Endothelial cell of umbilical vein (primary cell): ENCODE measurements around the gene PPP3CA. TPM values are rescaled to one million over a fixed set of nuclear protein-coding genes. Genes with fewer than 3 reads are reported as not detected.
A peak's percentile ranks its signal among the peaks of the same experiment; 100 is the strongest.

Experiments
- BruUV-seq: library from RNA; stranded (reverse); fragments of 400-500 nt; replicated peaks from 2 replicates; lab custom pipeline; 2021; lab: Mats Ljungman, UMichigan
- CTCF ChIA-PET: fragments of 300-600, 350-600 bp; sonication (Branson Sonifier 250); formaldehyde crosslinking; loops from one replicate; lab custom pipeline; 2021; ENCODE audit warnings: antibody characterized with exemption, inconsistent platforms; lab: Charles Lee
- POLR2A ChIA-PET: fragments of 300-600, 350-600 bp; sonication (Branson Sonifier 250); formaldehyde crosslinking; loops from one replicate; lab custom pipeline; 2021; ENCODE audit warnings: antibody characterized with exemption, inconsistent platforms; lab: Charles Lee
- DNase-seq: peaks from one replicate; pipeline ENCODE4 v3.0.0-alpha.2; 2011; ENCODE audit warnings: low read depth, low spot score
- FAIRE-seq: peaks from 2 replicates; lab custom pipeline; 2011; peaks lifted over from hg19 to GRCh38; lab: Jason Lieb, UNC
- H2AFZ ChIP-seq: 2 replicates; pipeline ENCODE4 v1.6.0; 2012; ENCODE audit warnings: low read depth, low read length, control low read depth, inconsistent platforms
- H3K27ac ChIP-seq: 2 replicates; pipeline ENCODE4 v1.5.1; 2011; ENCODE audit warnings: low read depth, mild to moderate bottlenecking, control low read depth, low read length, moderate library complexity; ENCODE audit not compliant: insufficient read depth
- H3K27me3 ChIP-seq, 2 experiments: 2 replicates each; pipeline versions ENCODE4 v1.6.0 to v1.6.1; 2011; ENCODE audit warnings: low read length in 2 of 2, mixed read lengths in 1 of 2; ENCODE audit not compliant: control insufficient read depth in 2 of 2, insufficient read depth in 2 of 2
- H3K36me3 ChIP-seq, 2 experiments: 2 replicates in 1 of 2; 3 replicates in 1 of 2; pipeline ENCODE4 v1.5.1; 2011; ENCODE audit warnings: low read length in 2 of 2, mild to moderate bottlenecking in 1 of 2, moderate library complexity in 1 of 2; ENCODE audit not compliant: control insufficient read depth in 2 of 2, insufficient read depth in 2 of 2; ENCODE audit errors: extremely low read depth in 1 of 2
- H3K4me1 ChIP-seq: 3 replicates; pipeline ENCODE4 v1.5.1; 2011; ENCODE audit warnings: mild to moderate bottlenecking, low read length; ENCODE audit not compliant: control insufficient read depth, insufficient read depth; ENCODE audit errors: extremely low read depth
- H3K4me2 ChIP-seq: 2 replicates; pipeline ENCODE4 v1.6.1; 2011; ENCODE audit warnings: low read length, control low read depth, mixed read lengths; ENCODE audit not compliant: insufficient read depth
- H3K4me3 ChIP-seq, 3 experiments: fragments of 200-600 bp in 1 of 3; sonication (generic), shearing (Covaris generic) in 1 of 3; replicated peaks in 1 of 3; 2 replicates each; pipeline ENCODE4 v1.5.1; 2011 to 2016; ENCODE audit warnings: control low read depth in 3 of 3, low read length in 3 of 3, mild to moderate bottlenecking in 2 of 3, inconsistent platforms in 1 of 3, low read depth in 1 of 3, moderate library complexity in 1 of 3; ENCODE audit not compliant: insufficient read depth in 1 of 3
- H3K79me2 ChIP-seq: 2 replicates; pipeline ENCODE4 v1.6.0; 2012; ENCODE audit warnings: low read length, inconsistent platforms; ENCODE audit not compliant: control insufficient read depth, insufficient read depth
- H3K9ac ChIP-seq: replicated peaks from 2 replicates; pipeline ENCODE3; 2011; ENCODE audit warnings: low read length, control low read depth; ENCODE audit not compliant: insufficient read depth; ENCODE audit errors: extremely low read depth
- H3K9me1 ChIP-seq: replicated peaks from 3 replicates; pipeline ENCODE4 v1.6.0; 2011; ENCODE audit warnings: mild to moderate bottlenecking, low read length; ENCODE audit not compliant: control insufficient read depth, insufficient read depth; ENCODE audit errors: extremely low read depth
- H3K9me3 ChIP-seq: replicated peaks from 2 replicates; pipeline ENCODE4 v1.5.1; 2012; ENCODE audit warnings: low read length, inconsistent platforms; ENCODE audit not compliant: control insufficient read depth, insufficient read depth
- H4K20me1 ChIP-seq: replicated peaks from 2 replicates; pipeline ENCODE3; 2011; ENCODE audit warnings: mild to moderate bottlenecking, low read length; ENCODE audit not compliant: control insufficient read depth, insufficient read depth; ENCODE audit errors: extremely low read depth
- CTCF ChIP-seq, 2 donors: IDR thresholded peaks; 1 replicate in 1 of 2; 2 replicates in 1 of 2; pipeline ENCODE4 v1.5.1; 2011; ENCODE audit warnings: low read length in 2 of 2, mild to moderate bottlenecking in 2 of 2, moderate library complexity in 2 of 2, control low read depth in 1 of 2, inconsistent platforms in 1 of 2, low read depth in 1 of 2; ENCODE audit not compliant: insufficient read depth in 1 of 2; ENCODE audit errors: extremely low read depth in 1 of 2
- EZH2 ChIP-seq: IDR thresholded peaks from 2 replicates; pipeline ENCODE4 v1.6.1; 2012; ENCODE audit warnings: borderline replicate concordance, low read depth, mild to moderate bottlenecking, moderate library complexity, low read length, inconsistent platforms; ENCODE audit not compliant: severe bottlenecking
- FOS ChIP-seq: IDR thresholded peaks from 2 replicates; pipeline ENCODE4 v1.6.1; 2011; ENCODE audit warnings: mild to moderate bottlenecking, low read length, moderate library complexity, borderline replicate concordance; ENCODE audit not compliant: insufficient read depth
- JUN ChIP-seq: IDR thresholded peaks from 2 replicates; pipeline ENCODE4 v1.6.1; 2011; ENCODE audit warnings: borderline replicate concordance, low read depth; ENCODE audit not compliant: insufficient read length, insufficient read depth
- MYC ChIP-seq: IDR thresholded peaks from one replicate; pipeline ENCODE4 v1.6.1; 2011; ENCODE audit warnings: mild to moderate bottlenecking, low read depth, low read length
- POLR2A ChIP-seq: IDR thresholded peaks from 2 replicates; pipeline ENCODE4 v1.6.1; 2012; ENCODE audit warnings: low read depth, mild to moderate bottlenecking, control low read depth, low read length
- POLR2AphosphoS5 ChIP-seq: IDR thresholded peaks from 2 replicates; pipeline ENCODE4 v1.6.1; 2012; ENCODE audit warnings: low read depth, mild to moderate bottlenecking, control low read depth, low read length, moderate library complexity; ENCODE audit not compliant: insufficient read depth
- dilution Hi-C: fragments of 300-500 bp; cut with MboI; formaldehyde crosslinking; loops from one replicate; pipeline ENCODE4 v1.15.0; 2019; ENCODE audit warnings: low sequenced_read_pairs; ENCODE audit not compliant: extremely low pct_ligation_motif_present
- intact Hi-C: fragments of 100-400 bp; cut with micrococcal nuclease; formaldehyde crosslinking; loops from one replicate; pipeline ENCODE4 v1.10.0; 2022
- polyA plus RNA-seq, 4 experiments: library from polyadenylated mRNA; depleted of rRNA in 3 of 4; stranded (reverse) in 3 of 4; unstranded in 1 of 4; fragments of >200 nt; gene quantifications; 2 replicates each; pipeline versions ENCODE4 v1.2.1 to v1.2.3, GENCODE V29; 2011 to 2012; ENCODE audit warnings: missing spikeins in 1 of 4
- total RNA-seq: library from RNA; stranded (reverse); gene quantifications from 2 replicates; pipeline ENCODE4 v1.2.3, GENCODE V29; 2021
- TF ChIP-seq, protein P1 (sequence below): IDR thresholded peaks from 2 replicates; pipeline ENCODE4 v1.6.1; 2011; ENCODE audit not compliant: insufficient read depth, insufficient read length

The PPP3CA gene
- total and polyA plus RNA-seq, 2 donors (not counting 3 experiments of a cell fraction or from before 2014, with no cell fraction given): 7.0 to 43.3 TPM

DNA sequence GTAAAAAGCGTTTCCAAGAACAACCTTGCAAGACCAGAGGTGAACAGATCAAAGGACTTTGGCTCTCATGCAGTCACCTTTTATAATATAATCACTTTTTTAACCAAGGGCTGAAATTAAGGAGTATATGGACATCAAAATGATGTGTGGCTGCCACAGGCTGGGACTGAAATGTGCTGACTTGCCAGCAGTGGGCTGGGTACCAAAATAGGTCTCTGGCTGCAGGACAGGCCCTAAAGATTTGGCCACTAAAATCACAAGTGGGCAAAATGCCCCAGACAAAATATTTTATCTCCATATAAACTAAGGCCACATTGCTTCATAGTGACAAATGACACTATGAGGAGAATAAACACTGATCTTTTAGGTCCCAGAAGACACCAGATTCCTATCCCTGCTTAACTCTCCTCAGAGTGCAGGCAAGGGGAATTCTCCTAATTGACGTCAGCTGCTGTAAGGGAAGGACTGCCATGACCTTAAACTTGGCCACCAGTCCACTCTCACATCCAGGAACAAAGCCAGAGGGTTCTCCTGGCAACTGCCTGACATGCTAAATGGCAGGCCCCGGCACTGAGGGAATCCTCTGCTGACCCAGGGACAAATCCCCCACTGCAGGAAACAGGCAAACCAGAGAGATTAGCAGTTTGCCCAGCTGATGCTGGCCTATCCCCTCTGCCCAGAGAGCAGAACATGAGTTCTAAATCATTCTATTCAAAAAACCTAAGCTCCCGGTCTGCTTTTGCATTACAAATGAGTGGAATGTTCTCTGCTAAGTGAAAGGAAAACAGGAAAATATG, 155.8 kb downstream of the PPP3CA start:
- H3K9me3 ChIP-seq: no peaks in the 10 kb centered on the region
- peak overlapping the region; percentile 62 for H3K27ac ChIP-seq
- no peaks in the 10 kb centered on the region for H3K27me3 ChIP-seq
- no peak overlapping the region for H2AFZ ChIP-seq
- ChIA-PET POLR2A (no interaction called here), CTCF (interaction anchor here (1.0 to 1.1 kb wide), 3 partner anchors 15 to 156 kb away, joined by 3 read pairs; partner anchors contain the start of gene PPP3CA)
- DNase-seq (peak; percentile 99), FAIRE-seq (peak; percentile 48)
- TF ChIP-seq POLR2AphosphoS5 (no peak), MYC (no peak), POLR2A (no peak), CTCF (IDR thresholded peaks at IDR 0.05; ENCODE audit: extremely low read depth in 1 of 2, insufficient read depth in 1 of 2, low read depth in 1 of 2, low read length in 2 of 2) (no peak), JUN (no peak), EZH2 (no peak), FOS (no peak)
- TF ChIP-seq, protein P1, sequence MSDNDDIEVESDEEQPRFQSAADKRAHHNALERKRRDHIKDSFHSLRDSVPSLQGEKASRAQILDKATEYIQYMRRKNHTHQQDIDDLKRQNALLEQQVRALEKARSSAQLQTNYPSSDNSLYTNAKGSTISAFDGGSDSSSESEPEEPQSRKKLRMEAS: no peak
- no peaks in the 10 kb centered on the region for H4K20me1 ChIP-seq
- intact Hi-C loops (no loop called here), dilution Hi-C loops (no loop called here)
- H3K9ac ChIP-seq: no peak overlapping the region
- H3K36me3 ChIP-seq: no peaks in the 10 kb centered on the region
- peak overlapping the region; percentile 28 for H3K4me2 ChIP-seq
- H3K4me3 ChIP-seq: no peak overlapping the region
- peaks cover 15% of the 10 kb centered on the region for H3K4me1 ChIP-seq
- no peaks in the 10 kb centered on the region for H3K9me1 ChIP-seq
- H3K79me2 ChIP-seq: no peaks in the 10 kb centered on the region
- BruUV-seq: no TSS peak
